HG03175 (cell line): Measurements from ENCODE around the gene TK2.

ENCODE experiments used
- ATAC-seq: cut with Tn5 transposase; IDR thresholded peaks from one replicate; pipeline ENCODE4 v1.9.1; 2021; ENCODE audit warnings: mild to moderate bottlenecking, moderate library complexity; ENCODE audit not compliant: unreplicated experiment

TK2 gene

GRCh38 chr16:66486199-66486772 is 63.6 kb downstream of the TK2 start:
- no peak for ATAC-seq

- ATAC-seq: no peak
Observed at GRCh38 chr16:66485376-66485775, 64.5 kb downstream of the TK2 start.

- ATAC-seq: no peak
Observed at GRCh38 chr16:66484453-66485213, 65.3 kb downstream of the TK2 start.

GRCh38 chr16:66483689-66484452 is 66.1 kb downstream of the TK2 start:
- peak; percentile 68 for ATAC-seq

- no peak for ATAC-seq
Observed at GRCh38 chr16:66481943-66482390, 68.0 kb downstream of the TK2 start.

- ATAC-seq: no peak
Observed at GRCh38 chr16:66481081-66481942, 68.6 kb downstream of the TK2 start.

GRCh38 chr16:66480265-66481080 is 69.4 kb downstream of the TK2 start:
- ATAC-seq: no peak

GRCh38 chr16:66479661-66480264 is 70.2 kb downstream of the TK2 start:
- no peak for ATAC-seq

GRCh38 chr16:66478733-66479511 is 71.0 kb downstream of the TK2 start:
- ATAC-seq: peak; percentile 68

GRCh38 chr16:66477028-66477515 is 72.8 kb downstream of the TK2 start:
- no peak for ATAC-seq

GRCh38 chr16:66476328-66477027 is 73.4 kb downstream of the TK2 start:
- ATAC-seq: no peak

GRCh38 chr16:66475232-66475631 is 74.7 kb downstream of the TK2 start:
- no peak for ATAC-seq

GRCh38 chr16:66474750-66475199 is 75.1 kb downstream of the TK2 start:
- ATAC-seq: peak; percentile 84

- ATAC-seq: no peak
Observed at GRCh38 chr16:66473654-66474519, 76.0 kb downstream of the TK2 start.

GRCh38 chr16:66473051-66473571 is 76.8 kb downstream of the TK2 start:
- no peak for ATAC-seq

GRCh38 chr16:66471716-66472393 is 78.1 kb downstream of the TK2 start:
- no peak for ATAC-seq
